Activated gamma-delta T cell treated with Interleukin-2 at 50 U/mL for 16 hours (primary cell): Measurements from ENCODE around the gene CPT1B.
"Not testable (repeated sequence)": the region's sequence is repeated elsewhere in the genome, so short reads cannot be mapped to it uniquely, and the experiment has no call there.

Experiments
- DNase-seq: peaks from one replicate; pipeline ENCODE4 v3.0.0-alpha.2; 2020

The CPT1B gene

DNA sequence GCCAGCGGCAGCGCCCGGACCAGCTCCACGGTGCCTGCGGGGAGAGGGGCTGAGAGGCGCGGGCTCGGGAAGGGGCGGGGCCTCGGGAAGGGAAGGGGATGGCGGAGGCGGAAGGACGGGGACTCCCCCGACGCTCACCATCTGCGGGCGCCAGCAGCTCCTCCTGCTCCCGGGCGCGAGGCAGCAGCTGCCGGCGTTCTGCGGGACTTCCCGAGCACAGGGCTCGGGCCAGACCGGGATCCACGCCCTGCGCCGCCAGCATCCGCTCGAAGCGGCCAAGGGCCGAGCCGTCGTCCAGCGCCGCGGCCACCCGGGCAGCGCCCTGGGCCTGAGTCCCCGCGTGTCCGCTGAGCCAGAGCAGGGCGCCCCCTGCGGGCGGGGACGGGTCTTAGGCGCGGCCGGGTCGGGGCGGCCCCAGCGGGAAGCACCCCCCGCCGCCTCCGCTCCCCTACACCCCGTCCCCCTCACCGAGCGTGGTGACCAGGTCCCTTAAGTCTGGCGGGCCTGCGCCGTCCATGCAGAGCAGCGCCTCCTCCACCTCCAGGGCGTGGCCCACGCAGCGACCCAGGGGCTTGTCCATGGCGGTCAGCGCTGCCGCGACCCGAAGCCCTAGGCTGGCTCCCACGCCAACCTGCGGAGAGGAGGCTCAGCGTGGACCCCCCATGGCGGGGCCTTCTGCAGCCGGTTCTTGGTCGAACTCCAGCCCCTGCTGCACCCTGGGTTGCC, 52.0 kb downstream of the CPT1B start:
- DNase-seq: peak; percentile 69

DNA sequence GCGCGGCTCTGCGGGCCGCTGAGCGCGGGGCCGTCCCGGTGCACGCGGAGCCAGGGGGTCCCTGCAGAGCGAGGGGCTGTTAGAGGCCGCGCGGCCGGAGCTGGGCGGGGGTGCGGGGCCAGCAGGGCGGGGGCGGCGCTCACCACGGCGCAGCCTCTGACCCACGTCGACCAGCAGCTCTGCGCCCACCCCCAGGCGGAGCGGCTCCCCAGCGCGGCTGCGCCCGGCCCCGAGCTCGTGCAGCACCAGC, 52.4 kb downstream of the CPT1B start:
- no peak for DNase-seq

DNA sequence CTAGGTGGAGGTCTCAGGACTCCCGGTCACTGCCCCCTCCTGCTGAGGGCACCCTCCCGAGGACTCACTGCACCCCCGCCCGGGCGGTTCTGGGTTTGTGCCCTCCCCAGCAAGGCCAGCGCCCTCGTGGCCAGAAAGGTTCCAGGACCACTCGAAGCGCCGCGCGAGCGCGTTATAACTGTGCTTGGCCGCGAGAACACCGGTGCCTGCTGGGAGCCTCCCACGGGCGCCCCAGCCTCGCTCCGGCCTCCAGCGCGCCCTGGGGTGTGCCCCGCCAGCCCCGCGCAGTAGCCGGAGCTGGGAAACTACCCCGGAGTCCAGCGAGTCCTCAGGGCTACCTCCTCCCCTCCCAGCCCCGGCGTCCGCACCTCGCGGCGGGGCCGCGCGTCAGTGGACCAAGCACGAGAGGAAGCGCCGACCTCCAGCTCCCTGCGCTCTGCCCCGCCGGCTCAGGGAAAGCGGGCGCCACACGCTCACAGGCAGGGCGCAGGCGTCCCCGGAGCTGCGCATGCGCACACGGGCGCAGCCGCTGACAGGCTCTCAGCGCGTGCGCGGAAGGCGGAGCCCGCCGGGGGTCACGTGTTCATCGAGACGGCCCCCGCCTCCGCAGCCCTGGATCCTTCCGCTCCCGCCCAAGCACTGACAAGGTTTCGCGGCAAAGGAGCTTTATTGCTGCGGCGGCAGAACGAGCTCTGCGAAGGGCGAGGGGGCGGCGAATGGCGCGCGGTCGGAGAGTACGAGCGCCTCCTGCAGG, 52.9 kb downstream of the CPT1B start, which contains the start of gene SCO2:
TSS of gene SCO2 (minus strand) at position 495 of the 754 bp plus-strand sequence. CDS start 1,187 bp downstream, outside the sequence.
- peak; percentile 96 for DNase-seq

DNA sequence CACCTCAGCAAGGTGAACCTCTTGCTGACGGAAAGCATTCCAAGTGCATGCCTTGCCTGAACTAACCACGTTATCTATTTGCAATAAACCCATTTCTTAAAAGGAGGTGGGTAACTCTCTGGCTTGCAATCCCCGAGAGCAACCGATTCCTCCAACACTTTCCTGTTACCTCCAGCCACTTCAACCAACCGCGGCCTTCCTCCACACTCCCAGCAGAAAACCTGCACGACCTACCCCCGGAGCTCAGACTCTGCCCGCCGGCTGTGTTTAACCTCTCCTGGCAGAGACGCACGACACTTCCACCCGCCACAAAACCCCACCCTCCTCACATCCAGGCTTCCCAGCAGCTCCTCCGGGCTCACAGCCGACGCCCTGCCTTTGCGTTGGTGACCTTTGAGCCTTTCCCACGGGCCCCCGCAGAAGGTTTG, 53.5 kb downstream of the CPT1B start:
- DNase-seq: no peak

DNA sequence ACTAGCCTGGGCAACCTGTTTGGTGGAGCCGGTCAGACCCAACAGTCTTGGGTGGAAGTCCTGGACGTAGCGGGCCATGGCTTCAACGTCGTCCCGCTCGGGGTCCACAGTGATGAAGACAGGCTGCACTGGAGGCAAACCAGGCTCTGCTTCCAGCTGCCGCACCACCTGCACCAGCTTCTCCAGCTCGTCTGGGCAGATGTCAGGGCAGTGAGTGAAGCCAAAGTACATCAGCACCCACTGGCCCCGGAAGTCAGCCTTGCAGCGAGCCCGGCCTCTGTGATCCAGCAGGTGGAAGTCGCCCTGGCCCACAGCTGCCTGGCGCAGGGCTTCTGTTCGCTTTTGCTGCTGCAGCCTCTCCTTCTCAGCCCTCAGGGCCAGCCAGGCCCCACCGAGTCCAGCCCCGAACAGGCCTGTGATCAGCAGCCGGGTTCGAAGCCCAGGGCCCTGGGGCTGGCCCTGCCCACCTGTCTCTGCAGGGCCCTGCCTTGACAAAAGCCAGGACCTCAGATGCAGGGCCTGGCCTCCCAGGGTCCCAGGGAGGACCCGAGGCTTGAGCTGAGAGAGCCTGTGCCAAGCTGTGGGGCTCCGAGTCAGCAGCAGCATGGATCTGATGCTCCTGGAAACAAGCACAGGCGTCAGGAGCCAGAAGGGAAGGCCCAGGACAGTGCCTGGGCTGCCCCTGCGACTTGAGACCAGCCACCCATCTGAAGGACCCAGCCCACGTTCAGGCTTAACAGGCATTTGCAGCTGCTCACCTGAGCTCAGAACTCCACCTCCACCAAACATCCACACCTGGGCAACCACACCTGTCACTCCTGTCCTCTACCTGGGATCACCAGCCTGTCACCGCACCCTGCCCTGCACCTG, 54.2 kb downstream of the CPT1B start:
- DNase-seq: no peak

DNA sequence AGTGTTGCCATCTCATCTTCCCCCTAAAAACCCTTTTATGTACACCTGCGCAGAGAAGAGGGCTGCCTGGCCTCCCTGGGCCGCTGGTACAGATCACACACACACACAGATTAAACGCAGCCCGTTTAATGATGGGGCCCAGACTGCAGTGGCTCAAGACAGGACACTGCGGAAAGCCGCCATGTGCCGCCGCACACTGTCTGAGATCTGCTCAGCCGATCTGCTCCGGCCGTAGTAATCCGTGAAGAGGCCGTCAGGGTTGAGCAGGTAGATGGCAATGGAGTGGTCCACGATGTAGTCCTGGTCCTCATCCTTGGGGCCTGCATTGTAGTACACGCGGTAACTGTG, 54.8 kb downstream of the CPT1B start:
- no peak for DNase-seq

DNA sequence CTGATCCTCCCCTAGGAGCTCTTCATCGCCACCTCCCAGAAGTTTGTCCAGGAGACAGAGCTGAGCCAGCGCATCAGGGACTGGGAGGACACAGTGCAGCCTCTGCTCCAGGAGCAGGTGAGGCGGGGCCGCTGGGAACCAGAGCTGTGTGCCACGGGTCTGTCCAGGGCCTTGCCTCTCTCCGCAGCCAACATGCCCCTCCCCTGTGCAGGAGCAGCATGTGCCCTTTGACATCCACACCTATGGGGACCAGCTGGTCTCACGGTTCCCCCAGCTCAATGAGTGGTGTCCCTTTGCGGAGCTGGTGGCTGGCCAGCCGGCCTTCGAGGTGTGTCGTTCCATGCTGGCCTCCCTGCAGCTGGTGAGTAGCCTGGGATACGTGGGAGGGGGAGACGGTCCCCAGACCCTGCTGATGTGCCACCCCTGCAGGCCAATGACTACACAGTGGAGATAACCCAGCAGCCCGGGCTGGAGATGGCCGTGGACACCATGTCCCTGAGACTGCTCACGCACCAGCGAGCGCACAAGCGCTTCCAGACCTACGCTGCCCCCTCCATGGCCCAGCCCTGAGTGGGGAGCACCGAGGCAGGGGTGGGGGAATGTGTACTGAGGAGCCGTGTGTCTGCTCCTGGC, 55.3 kb downstream of the CPT1B start:
- DNase-seq: no peak

DNA sequence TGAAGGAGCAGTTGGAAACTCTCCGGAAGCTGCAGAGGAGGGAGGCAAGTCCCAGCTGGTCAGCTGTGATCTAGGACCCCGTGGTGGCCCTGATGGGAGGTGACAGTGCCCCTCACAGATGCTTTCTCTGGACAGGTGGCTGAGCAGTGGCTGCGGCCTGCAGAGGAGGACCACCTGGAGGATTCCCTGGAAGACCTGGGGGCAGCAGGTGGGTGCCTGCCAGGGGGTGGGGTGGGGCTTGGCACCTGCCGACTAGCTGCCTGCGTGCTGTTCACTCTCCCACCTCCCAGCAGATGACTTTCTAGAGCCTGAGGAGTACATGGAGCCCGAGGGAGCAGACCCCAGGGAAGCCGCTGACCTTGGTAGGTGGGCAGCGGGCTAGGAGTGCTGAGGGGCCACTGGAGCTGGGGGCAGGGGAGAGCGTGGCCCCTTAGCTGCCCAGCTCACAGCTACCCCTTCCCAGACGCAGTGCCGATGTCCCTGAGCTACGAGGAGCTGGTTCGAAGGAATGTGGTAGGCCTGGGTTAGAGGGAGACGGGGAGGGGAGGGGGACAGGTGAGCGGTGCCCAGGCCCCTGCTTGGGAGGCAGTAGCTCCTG, 55.9 kb downstream of the CPT1B start:
- DNase-seq: no peak

DNA sequence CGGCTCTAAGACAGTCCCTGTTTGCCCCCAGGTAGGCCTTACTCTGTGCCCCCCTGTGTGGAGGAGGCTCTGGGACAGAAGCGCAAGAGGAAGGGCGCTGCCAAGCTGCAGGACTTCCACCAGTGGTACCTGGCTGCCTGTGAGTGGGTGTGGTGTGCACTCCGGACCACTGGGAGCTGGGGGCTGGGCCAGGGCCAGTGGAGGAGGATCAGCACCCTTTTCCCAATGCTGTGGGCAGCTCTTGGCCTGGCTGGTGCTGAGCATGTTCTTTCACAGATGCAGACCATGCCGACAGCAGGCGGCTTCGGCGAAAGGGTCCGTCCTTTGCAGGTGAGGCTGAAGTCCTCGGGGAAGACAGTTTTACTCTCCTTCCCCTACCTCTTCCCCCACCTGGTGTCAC, 56.5 kb downstream of the CPT1B start:
- no peak for DNase-seq

DNA sequence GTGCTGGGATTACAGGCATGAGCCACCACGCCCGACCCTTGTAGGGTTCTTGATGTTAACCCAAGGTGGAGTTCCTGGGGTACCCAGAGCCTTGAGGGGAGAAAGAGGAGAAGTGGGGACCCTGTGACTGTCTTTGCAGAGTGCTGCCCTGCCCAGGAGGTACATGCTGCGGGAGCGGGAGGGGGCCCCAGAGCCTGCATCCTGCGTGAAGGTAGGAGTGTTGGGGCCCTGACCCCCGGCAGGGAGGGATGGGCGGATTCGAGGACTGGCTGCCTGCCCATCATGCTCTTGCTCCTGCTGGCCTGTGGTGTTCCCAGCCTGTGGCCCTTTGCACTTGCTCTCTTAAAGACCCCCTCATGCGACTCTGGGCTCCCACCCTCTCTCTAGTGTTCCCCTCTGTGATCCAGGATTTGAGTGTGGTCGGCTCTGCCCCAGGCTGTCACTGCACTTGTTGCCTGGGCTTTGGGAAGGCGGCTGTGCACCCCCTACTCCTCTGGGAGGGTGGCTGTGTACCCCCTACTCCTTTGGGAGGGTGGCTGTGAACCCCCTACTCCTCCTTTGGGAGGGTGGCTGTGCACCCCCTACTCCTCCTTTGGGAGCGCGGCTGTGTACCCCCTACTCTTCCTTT, 57.3 kb downstream of the CPT1B start:
- DNase-seq: no peak

DNA sequence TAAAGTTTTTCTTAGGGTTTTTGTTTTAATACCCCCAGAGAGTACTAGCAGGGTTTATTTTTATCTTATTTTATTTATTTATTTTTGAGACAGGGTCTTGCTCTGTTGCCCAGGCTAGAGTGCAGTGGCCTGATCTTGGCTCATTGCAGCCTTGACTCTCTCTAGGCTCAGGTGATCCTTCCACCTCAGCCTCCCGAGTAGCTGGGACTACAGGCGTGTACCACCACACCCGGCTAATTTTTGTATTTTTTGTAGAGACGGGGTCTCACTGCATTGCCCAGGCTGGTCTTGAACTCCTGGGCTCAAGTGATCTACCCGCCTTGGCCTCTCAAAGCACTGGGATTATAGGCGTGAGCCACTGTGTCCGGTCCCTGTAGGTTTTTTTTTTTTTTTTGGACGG, 58.0 kb downstream of the CPT1B start:
- not testable (repeated sequence) for DNase-seq

DNA sequence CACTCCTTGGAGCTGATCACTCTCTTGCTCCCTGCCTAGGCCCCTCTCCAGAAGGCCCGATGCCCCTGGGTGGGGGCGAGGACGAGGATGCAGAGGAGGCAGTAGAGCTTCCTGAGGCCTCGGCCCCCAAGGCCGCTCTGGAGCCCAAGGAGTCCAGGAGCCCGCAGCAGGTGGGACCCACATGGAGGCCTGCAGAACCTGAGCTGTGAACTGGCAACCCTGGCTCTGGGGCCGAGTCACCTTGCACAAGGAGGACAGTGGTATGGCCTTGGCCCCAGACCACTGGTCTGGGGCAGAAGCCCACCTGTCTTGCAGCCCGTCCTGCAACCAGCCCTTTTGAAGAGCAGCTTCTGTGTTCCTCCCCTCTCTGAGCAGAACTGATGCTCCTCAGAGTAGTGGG, 59.1 kb downstream of the CPT1B start:
- no peak for DNase-seq
